ENCODE measurements around the gene LRRTM4.

The LRRTM4 gene

DNA sequence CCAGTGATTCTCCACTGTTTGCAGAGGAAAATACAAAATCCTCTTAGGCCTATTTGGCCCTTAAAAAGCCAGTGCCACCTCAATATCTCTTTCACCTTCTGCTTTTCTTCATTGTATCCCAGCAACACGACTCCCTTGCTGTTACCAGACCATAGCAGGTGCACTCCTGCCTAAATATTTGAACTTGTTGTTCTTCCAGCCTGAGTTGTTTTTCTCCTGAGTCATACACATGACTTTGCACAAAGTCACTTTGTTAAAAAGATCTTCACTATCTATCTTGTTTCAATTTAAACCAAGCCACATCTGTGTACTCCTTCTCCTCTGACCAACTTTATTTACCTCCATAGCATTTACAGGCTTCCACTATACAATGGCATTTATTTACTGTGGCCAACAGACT lies 103.6 kb downstream of the LRRTM4 start:
- no peak for TF ChIP-seq CTCF (IDR thresholded peaks at IDR 0.05)

- TF ChIP-seq CTCF (IDR thresholded peaks at IDR 0.05) = no peak
Observed at GRCh38 chr2:77404189-77404588, 118.0 kb downstream of the LRRTM4 start.

DNA sequence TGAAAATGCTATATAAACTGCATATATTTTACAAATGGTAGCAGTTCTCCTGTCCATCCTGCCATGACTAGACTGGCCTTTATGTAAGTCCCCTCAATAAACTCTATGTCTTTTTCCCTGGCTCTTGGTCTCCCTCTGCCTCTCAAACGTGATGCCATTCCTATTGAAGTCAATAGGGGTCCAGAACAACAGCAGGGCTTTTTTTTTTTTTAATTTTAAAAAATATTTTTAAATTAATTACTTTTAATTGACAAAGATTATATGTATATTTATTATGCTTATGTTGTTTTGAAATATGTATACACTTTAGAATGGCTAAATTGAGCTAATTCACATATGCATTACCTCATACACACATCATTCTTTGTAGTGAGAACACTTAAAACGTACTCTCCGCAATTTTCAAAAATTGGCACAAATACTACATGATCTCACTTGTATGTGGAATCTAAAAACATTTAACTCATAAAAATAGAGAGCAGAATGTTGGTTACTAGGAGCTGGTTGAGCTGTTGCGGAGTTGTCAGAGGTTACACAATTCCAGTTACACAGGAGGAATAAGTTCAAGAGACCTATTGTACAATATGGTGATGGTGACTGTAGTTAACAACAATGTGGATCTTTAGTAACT lies 123.1 kb downstream of the LRRTM4 start:
- TF ChIP-seq CTCF (IDR thresholded peaks at IDR 0.05) = no peak

DNA sequence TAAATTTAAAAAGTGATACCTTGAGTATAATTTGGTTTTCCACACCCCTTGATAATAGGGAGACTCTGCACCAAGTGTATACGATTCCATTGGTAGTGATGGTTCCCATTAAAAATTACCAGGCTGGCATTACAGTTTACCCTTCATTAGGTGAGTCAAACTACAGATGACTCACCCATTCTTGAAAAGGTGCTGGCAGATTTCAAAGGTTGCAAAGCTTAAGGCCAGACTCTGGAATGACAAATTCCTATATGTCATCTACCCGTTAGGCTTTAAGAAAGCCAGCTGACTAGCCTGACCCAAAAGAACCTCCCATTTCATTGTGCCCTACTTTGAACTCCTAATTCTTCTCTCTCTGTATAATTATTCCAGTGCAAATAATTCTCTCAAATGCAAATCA lies 124.4 kb downstream of the LRRTM4 start:
- TF ChIP-seq CTCF (IDR thresholded peaks at IDR 0.05) = no peak

DNA sequence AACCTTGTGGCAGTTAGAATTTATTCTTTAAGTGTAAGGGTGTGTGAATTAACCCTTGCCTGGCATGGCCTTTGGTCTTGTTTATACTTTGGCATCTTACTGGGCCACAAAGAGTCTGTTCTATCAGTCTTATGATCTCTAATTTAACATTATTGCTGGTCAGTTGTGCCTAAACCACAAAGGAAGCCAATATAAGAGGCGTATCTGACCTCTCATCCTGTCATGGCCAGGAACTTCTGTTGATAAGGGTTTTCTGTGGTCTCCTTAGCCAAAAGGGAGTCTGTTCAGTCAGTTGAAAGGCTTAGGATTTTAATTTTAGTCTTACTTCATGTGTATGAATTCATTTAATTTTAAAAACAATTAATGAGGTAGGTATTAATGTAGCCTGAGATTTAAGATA lies 127.2 kb downstream of the LRRTM4 start:
- TF ChIP-seq CTCF (IDR thresholded peaks at IDR 0.05) = no peak

GRCh38 chr2:77391119-77391518 lies 131.1 kb downstream of the LRRTM4 start:
- TF ChIP-seq CTCF (IDR thresholded peaks at IDR 0.05) = no peak

DNA sequence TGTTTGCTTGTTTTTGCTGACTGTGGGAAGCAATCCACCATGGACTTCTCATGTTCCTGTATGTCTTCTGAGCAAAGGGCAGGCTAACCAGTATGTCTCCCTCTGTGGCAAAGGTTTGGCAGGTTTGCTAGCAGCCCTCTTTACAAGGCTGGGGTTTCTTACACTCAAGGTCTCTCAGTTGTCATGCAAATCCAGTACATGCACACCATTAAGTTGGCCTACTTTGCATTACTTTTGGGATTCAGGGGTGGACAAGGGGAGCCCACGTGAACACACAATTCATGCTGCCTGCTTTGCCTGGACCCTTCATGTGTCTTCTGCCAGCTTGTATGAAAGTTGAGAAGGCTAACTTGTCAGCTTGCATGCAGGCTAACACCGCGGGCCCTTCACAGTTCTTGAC lies 134.9 kb downstream of the LRRTM4 start:
- no peak for TF ChIP-seq CTCF (IDR thresholded peaks at IDR 0.05)

DNA sequence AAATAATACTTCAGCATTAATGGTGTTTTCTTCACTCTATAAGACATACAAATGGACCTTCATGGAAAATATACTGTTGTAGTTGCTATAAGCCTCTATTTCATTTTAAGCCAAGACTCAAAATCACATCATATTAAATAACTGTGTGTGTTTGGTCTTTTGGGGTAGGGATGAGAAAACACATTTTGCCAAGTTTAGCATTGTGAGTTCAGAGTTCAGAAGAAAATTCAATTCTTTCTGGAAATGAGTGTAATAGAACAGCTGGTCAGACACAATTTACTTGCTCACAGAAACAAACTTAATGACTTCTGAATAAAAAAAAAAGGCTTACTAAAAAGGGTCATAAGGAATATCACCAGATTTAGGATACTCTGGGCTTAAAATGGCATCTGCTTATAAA lies 149.5 kb downstream of the LRRTM4 start:
- no peak for TF ChIP-seq CTCF (IDR thresholded peaks at IDR 0.05)
